HG03442 (cell line): ENCODE results near the gene PPARA.

Source experiments
- ATAC-seq: cut with Tn5 transposase; IDR thresholded peaks from one replicate; pipeline ENCODE4 v1.9.1; 2021; ENCODE audit warnings: mild to moderate bottlenecking, moderate library complexity; ENCODE audit not compliant: unreplicated experiment

PPARA gene

GRCh38 chr22:46202897-46203600 lies 52.7 kb downstream of the PPARA start:
- ATAC-seq = no peak

GRCh38 chr22:46203601-46203980 lies 53.3 kb downstream of the PPARA start:
- ATAC-seq = no peak

- no peak for ATAC-seq
Observed at GRCh38 chr22:46209262-46209661, 58.9 kb downstream of the PPARA start.

- no peak for ATAC-seq
Observed at GRCh38 chr22:46212195-46212594, 61.9 kb downstream of the PPARA start.

GRCh38 chr22:46213052-46213451 lies 62.7 kb downstream of the PPARA start:
- no peak for ATAC-seq

GRCh38 chr22:46214149-46214548 lies 63.8 kb downstream of the PPARA start:
- ATAC-seq = no peak

GRCh38 chr22:46214616-46215015 lies 64.3 kb downstream of the PPARA start:
- ATAC-seq = no peak

- no peak for ATAC-seq
Observed at GRCh38 chr22:46219636-46220035, 69.3 kb downstream of the PPARA start.

GRCh38 chr22:46220921-46221320 lies 70.6 kb downstream of the PPARA start:
- ATAC-seq = no peak

GRCh38 chr22:46224044-46224897 lies 73.9 kb downstream of the PPARA start:
- ATAC-seq = no peak

- ATAC-seq = no peak
Observed at GRCh38 chr22:46224898-46225290, 74.6 kb downstream of the PPARA start.

- ATAC-seq = no peak
Observed at GRCh38 chr22:46225631-46226030, 75.3 kb downstream of the PPARA start.

GRCh38 chr22:46226577-46226976 lies 76.3 kb downstream of the PPARA start:
- no peak for ATAC-seq

GRCh38 chr22:46229701-46230100 lies 79.4 kb downstream of the PPARA start:
- ATAC-seq = no peak

- ATAC-seq = no peak
Observed at GRCh38 chr22:46230262-46230901, 80.1 kb downstream of the PPARA start.

GRCh38 chr22:46233231-46233630 lies 82.9 kb downstream of the PPARA start:
- ATAC-seq = no peak

GRCh38 chr22:46234969-46235368 lies 84.6 kb downstream of the PPARA start:
- ATAC-seq = no peak

GRCh38 chr22:46237453-46238124 lies 87.3 kb downstream of the PPARA start:
- ATAC-seq = no peak

- no peak for ATAC-seq
Observed at GRCh38 chr22:46238541-46238940, 88.2 kb downstream of the PPARA start.

GRCh38 chr22:46239261-46240048 lies 89.1 kb downstream of the PPARA start:
- ATAC-seq = no peak
